GM18858 (cell line): Measurements from ENCODE around the gene DAPK1.
"Not testable (repeated sequence)": the region's sequence is repeated elsewhere in the genome, so short reads cannot be mapped to it uniquely, and the experiment has no call there.

Experiments used
- ATAC-seq: cut with Tn5 transposase; IDR thresholded peaks from one replicate; pipeline ENCODE4 v1.9.1; 2021; ENCODE audit not compliant: unreplicated experiment

DAPK1 gene

GRCh38 chr9:87498046-87498810 is 561 bp downstream of the DAPK1 start:
- ATAC-seq, result no peak

GRCh38 chr9:87498811-87499360 is 1.2 kb downstream of the DAPK1 start:
- no peak for ATAC-seq

- ATAC-seq, result peak; percentile 36
Observed at GRCh38 chr9:87499424-87500017, 1.9 kb downstream of the DAPK1 start.

GRCh38 chr9:87500491-87501270 is 3.0 kb downstream of the DAPK1 start:
- no peak for ATAC-seq

DNA sequence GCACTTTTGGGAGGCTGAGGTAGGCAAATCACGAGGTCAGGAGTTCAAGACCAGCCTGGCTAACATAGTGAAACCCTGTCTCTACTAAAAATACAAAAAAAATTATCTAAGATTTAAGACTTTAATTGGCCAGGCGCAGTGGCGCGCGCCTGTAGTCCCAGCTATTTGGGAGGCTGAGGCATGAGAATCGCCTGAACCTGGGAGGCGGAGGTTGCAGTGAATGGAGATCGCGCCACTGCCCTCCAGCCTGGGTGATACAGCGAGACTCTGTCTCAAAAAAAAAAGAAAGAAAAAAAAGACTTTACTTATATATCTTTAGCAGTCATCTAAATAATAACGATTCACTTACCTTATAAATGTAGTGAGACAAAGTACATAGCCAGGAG is 3.6 kb downstream of the DAPK1 start:
- ATAC-seq, result not testable (repeated sequence)

DNA sequence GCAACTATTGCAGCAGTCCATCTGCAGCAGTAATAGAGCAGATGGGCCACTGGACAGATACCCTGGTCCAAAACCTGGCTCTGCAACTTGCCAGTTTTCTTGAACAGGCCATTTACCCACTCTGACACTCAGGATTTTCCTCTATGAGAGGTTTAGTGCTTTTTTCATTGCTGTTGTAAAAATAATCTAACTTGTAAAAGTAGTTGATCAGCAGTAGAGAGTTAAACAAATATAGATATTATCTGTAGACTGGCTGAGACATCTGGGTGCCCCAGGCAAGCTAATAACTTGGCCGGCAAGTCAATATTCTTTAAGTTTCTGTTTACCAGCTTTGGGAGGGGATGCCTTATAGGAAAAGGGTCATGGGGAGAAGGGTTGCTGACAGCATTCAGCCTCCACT is 4.1 kb downstream of the DAPK1 start:
- ATAC-seq, result no peak

DNA sequence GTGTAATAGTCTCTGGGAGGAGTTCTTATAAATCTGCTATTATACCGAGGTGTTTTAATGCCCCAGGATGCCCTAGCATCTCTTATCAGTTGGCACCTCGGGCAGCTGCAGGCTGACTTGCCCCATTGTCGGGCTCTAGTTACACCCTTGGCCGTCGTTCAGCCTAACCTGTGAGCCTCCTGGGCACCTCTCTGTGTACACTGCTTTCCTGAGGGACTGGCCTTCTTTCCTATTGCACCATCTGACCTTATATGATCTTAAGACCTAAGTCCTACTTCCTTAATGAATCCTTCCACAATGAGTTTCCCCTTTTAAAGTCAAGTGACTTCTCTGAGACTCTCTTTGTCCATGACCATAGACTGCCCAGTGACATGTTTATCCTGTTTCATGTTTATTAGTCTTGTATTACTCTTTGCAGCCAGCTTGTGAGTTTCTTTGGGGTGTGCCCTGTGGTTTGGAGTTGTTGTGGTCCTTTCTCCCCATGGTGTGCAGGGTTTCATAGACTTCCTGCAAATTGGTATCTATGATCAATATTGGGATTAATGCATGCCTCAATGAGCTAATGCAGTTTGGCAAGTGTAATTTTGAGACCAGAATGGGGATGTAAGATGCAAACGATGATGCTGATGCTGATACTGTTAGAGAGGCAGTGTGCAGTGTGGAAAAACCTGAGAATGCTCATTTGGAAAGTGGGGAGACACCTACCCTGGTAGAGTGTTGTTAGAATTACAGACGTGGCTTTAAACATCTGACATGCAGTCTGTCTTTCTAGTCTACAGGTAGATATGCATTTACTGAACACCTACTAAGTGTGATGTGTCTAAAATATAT is 4.9 kb downstream of the DAPK1 start:
- no peak for ATAC-seq

- ATAC-seq, result no peak
Observed at GRCh38 chr9:87503430-87503829, 5.8 kb downstream of the DAPK1 start.

DNA sequence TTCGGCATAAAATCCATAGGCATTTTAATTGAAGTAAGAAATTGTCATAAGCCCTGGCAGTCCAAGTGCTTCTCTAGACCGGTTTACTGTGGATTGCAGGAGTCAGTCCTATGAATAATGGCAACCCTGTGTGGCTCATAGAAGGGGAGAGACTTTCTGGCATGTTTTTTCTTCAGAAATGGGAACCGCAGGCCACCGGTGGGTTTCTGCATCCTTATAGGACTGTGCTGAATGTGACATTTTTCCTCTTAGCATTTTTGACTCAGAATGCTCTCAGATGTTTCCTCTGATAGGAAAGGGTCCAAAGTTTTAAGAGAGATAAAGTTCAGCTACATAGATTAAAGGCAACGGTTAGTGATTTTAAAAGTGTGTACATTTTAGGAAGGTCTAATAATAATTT is 6.3 kb downstream of the DAPK1 start:
- no peak for ATAC-seq

- no peak for ATAC-seq
Observed at GRCh38 chr9:87504938-87505337, 7.3 kb downstream of the DAPK1 start.

DNA sequence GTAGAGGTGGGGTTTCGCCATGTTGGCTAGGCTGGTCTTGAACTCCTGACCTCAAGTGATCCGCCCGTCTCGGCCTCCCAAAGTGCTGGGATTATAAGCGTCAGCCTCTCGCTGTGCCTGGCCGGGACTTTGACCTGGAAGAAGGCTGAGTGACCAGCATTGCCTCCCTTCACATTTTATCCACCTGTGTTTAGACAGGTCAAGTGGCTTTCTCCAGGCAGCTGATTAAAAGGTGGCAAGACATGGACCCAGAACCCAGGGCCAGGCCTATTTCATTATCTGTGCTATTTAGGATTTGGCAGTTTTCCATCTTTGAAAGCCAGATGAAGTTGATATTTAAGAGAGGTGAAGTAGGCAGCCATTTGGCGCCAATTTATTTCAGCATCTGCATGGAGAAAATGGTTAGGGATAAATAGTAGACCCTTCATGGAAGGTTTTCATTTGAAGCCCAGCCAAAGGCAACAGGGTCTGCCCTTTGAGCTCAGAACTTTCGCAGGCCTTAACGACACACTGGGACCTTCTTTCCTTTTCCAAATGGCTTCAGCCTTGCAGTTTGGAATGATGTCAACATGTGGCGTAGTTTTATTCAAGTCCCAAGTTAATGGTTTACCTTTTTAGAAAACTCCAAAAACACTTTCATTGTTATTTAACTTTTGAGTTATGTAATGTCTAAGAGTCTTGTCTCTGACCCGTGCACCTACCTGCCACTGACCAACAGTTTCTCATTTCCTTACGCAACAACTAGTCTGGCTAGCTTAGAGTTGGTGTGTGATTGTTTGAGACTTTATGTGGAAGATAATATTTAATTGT is 8.4 kb downstream of the DAPK1 start:
- ATAC-seq, result no peak

GRCh38 chr9:87507576-87507975 is 9.9 kb downstream of the DAPK1 start:
- ATAC-seq, result no peak

- no peak for ATAC-seq
Observed at GRCh38 chr9:87510252-87510683, 12.6 kb downstream of the DAPK1 start.

DNA sequence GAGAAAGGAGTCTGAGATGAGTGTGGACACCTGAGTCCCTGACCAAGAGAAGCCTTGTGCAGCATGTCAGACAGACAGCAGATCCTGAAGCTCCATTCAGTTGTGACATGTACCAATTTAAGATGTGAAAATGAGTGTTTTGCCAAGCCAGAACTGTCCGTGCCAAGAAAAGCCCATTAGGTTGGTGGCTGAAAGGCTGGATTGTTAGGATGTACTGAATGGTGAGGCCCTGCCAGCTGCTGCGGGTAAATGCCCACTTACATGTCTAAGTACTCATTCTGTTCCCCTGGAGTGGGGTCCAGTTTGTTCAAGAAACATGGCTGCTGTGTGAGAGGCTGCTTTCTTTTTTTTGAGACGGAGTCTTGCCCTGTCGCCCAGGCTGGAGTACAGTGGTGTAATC is 14.6 kb downstream of the DAPK1 start:
- ATAC-seq, result no peak

GRCh38 chr9:87513161-87513560 is 15.5 kb downstream of the DAPK1 start:
- ATAC-seq, result no peak

DNA sequence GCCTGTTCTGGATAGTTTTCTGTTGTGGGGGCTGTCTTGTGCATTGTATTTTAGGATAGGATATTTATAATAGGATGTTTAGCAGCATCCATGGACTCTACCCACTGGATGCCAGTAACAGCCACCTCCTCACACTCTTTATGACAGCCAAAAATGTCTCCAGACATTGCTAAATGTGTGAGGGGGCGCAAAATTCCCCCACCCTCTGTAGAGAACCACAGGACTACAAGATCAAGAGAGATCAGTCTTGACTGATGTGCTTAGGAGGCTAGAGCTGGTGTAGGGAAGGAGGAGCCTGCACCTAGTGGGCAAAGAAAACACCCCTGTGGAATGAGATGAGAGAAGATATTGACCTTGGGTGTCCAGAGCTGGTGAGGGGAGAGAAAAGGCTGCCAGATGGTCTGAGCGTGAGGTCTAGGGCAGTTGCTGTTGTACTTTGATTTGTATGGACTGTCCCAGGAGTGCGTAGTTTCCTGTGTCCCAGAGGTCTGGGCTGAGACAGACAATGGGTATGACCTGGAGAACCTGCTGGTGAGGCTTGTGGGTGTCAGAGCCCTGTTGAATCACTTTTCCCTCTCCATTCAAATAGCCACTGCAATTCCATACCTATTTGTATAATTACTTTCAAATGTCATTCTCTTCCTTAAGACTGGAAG is 16.3 kb downstream of the DAPK1 start:
- no peak for ATAC-seq

DNA sequence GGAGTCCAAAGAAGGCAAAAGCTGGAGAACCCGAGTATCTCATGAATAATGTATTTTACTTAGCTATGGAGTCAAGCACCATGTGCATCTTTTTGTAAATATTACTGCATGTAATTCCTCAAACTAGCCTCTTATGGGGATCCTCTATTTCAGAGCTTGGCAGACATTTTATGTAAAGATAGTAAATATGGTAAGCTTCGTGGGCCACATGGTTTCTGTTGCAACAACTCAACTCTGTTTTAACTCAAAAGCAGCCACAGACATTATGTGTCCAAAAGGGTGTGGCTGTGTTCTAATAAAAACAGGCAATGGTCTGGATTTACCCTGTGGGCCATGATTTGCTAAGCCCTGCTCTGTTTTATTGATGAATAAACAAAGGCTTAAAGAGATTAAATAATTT is 17.3 kb downstream of the DAPK1 start:
- ATAC-seq, result no peak

GRCh38 chr9:87515588-87516221 is 18.0 kb downstream of the DAPK1 start:
- no peak for ATAC-seq
